HG02943 (cell line): ENCODE data around the gene PDE6A.
A peak's percentile ranks its signal among the peaks of the same experiment; 100 is the strongest.

ENCODE experiments used
- ATAC-seq: cut with Tn5 transposase; IDR thresholded peaks from one replicate; pipeline ENCODE4 v1.9.1; 2021; ENCODE audit warnings: mild to moderate bottlenecking, low read depth, moderate library complexity; ENCODE audit not compliant: unreplicated experiment

The PDE6A gene

GRCh38 chr5:149944666-149945065 lies at the start of gene PDE6A:
Gene PDE6A, minus strand, starts transcription at chr5:149944793. Its CDS starts 120 bp downstream, at chr5:149944673.
- ATAC-seq = no peak

DNA sequence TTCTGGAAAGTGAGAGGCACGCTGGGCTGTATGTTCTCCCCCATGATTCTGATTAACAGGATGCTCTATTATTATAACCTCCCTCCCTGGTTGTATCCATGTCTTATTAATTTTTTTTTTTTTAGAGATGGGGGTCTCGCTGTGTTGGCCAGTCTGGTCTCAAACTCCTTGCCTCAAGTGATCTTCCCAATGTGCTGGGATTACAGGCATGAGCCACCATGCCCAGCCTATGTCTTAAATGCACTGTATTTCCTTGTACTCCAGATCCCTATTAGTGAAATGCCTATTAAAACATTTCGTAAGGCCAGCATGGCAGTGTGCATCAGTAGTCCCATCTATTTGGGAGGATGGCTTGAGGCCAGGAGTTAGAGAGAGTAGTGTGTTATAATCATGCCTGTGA lies 48.9 kb upstream of the PDE6A start:
- ATAC-seq = no peak

- no peak for ATAC-seq
Measured at GRCh38 chr5:149990518-149991376, 46.2 kb upstream of the PDE6A start.

DNA sequence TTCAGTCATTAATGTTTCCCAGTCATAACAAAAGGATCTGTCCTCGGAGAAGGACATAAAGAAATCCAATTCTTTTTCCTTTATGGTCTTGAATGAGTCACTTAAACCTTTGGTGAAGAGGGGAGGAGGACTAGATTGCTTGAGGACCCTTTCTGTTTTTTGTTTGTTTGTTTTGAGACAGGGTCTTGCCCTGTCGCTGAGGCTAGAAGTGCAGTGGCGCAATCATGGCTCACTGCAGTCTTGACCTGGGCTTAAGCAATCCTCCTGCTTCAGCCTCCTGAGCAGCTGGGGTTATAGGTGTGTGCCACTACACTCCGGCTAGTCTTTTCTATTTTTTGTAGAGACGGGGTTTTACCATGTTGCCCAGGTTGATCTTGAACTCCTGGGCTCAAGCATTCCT lies 43.5 kb upstream of the PDE6A start:
- no peak for ATAC-seq

DNA sequence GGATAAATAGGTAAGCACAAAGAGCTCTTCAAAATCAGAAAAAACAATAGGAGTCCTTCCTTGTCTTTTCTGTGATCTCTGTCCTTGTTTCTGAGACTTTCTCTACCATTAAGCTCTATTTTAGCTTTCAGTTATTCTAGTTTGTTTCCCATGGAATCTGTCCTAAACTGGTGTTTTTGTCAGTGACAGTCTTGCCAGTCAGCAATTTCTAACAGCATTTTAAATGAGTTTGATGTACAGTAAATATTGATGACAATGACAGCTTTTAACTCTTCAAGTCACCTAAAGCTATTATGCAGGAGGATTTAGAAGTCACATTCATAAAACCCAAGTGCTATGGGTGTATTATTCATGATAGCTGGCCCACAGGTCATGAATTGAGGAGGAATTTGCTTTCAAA lies 37.9 kb upstream of the PDE6A start:
- no peak for ATAC-seq

DNA sequence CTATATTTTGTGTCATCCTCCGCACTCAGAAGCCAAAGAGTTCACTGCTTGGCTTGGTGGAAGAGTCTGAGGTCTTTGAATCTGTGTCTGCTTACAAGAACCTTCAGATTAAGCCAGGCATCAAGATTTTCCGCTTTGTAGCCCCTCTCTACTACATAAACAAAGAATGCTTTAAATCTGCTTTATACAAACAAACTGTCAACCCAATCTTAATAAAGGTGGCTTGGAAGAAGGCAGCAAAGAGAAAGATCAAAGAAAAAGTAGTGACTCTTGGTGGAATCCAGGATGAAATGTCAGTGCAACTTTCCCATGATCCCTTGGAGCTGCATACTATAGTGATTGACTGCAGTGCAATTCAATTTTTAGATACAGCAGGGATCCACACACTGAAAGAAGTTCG lies 36.6 kb upstream of the PDE6A start:
- ATAC-seq = no peak

DNA sequence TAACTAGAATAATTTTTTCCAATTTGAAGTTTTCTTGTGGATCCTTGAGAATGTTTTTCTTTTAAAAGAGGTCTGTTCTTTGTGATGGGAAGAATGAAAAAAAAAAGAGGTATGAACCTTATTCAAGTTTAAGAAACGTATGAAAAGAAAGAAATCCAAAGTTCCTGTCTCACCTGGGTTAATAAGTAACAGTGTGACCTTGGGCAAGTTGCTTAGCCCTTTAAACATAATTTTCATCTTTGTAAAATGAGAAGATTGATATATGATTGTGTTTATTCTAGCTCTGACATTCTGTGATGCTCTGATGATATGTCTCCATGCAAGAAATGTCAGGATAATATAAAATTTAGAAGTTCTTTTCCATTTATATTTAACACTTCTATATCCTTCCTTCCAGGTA lies 35.3 kb upstream of the PDE6A start:
- no peak for ATAC-seq

DNA sequence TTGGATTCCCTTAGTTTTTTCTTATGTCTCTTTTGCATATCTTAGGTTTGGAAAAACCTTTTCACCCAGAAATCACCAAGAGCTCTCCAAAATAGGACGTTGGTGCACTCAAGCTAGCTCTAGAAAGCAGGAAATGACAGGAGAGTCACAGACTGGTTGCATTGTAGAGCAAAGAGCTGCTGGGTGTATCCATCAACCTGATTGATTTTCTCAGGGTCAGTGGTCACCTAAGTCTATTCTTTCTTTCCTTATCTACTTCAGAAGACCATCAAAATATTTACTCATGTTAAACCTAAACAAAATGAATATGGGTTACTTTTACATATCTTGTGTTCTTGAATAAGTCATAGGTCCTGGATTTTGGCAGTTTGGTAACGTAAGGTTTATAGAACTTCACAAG lies 30.8 kb upstream of the PDE6A start:
- no peak for ATAC-seq

DNA sequence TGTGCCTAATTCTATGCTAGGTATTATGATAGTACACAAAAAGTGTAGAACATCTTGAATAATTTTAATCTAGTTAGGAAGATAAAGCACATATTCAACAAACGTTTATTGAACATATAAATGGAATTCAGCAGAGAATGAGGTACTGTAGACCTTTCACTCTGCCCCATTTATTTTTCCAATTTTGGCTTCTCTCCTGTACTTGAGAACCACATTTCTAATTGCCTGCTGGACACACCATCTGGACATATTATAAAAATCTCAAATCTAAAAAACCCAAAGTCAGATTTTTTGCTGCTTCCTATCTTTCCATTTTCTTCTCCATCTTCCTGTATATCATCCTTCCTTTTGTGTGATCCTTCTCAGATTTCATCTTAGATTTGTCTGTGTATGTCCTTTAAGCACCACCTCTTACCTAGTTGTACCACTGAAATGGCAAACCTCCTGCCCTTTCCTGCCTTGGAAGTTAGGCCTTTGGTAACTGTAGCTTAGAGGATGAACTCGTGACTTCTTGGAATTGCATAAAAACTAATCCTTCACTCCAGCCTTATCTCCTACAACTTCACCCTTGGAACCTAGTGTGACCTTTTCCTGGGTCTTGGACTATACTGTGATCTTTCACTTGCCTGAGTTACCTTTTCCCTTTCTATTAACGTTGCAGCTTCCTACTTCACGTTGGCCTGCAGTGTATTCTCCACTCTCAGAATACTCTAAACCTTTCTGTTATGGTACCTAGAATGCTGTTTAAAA lies 24.8 kb upstream of the PDE6A start:
- no peak for ATAC-seq

- no peak for ATAC-seq
Measured at GRCh38 chr5:149966946-149967345, 22.4 kb upstream of the PDE6A start.

DNA sequence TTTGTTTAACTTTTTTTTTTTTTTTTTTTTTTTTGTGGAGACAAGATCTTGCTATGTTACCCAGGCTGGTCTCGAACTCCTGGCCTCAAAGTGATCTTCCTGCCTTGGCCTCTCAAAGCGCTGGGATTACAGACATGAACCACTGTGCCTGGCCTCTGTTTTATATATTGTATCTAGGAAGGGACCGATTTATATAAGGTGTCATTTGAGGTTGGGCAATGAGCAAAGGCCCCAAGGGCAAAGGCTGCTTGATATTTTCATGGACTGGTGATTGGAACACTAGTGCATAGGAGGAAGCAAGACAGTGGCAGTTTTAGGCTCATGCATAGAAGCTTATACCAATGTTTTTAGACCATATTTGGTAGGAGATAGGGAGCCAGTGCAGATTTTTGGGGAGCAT lies 19.1 kb upstream of the PDE6A start:
- ATAC-seq = no peak

- ATAC-seq = no peak
Measured at GRCh38 chr5:149962601-149963300, 18.2 kb upstream of the PDE6A start.

GRCh38 chr5:149961957-149962409 lies 17.4 kb upstream of the PDE6A start:
- ATAC-seq = no peak

DNA sequence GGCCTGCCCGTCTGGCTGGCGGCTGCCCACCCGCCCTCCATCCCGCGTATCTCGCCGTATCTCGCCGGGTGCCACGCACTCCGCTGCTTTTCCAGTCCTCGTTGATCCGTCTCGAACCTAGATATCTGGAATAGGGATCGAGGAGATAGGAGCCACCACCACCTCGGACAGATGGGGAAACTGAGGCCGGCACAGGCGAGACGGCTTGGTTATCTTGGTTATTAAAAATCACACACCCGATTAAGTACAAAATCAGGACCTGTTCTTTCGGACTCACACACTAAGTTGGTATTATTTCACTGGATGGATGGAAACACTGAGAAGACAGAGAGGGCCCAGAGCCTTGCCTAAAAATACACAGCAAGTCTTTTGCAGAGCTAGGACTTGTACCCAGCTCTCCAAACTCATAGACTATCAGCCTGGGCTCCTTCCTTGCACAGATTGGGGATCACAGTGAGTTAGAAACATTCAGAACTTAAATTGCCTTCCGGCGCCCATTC lies 16.6 kb upstream of the PDE6A start:
- ATAC-seq = no peak

- peak; percentile 96 for ATAC-seq
Measured at GRCh38 chr5:149960272-149961185, 15.9 kb upstream of the PDE6A start, which contains the start of gene SLC26A2. Gene SLC26A2, plus strand, starts transcription at chr5:149960758. Its CDS starts 16,895 bp downstream, at chr5:149977653.

GRCh38 chr5:149959406-149960236 lies 15.0 kb upstream of the PDE6A start:
- ATAC-seq = no peak

DNA sequence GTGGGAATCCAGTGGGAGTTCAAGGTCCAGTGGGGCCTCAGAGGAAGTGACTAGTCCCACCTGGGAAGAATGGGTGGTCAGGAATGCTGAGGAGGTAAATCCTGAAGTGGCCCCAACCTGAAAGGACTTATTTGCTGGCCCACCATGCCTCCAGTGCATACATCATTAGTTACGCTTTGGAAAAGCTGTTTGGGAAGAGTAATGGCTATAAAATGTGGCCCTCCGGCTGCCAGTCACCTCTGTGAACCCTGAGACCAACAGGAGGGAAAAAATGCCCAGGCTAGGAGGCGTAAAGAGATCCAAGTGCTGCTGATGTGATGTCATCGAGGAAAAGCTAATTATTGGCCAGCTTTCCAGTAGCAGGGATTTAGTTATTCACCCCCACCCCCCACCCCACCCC lies 13.3 kb upstream of the PDE6A start:
- no peak for ATAC-seq

DNA sequence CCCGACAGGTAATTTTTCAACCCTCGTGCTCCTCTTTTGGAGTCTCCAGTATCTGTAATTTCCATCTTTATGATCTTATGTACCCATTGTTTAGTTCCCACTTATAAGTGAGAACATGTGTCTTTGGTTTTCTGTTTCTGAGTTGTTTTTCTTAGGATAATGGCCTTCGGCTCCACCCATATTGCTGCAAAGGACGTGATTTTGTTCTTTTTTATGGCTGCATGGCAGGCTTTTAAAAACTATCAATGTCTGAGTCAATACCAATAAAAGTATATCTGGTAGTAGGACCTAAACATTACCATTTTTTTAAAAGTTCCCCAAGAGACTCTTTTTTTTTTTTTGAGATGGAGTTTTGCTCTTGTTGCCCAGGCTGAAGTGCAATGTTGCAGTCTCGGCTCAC lies 12.1 kb upstream of the PDE6A start:
- ATAC-seq = no peak

DNA sequence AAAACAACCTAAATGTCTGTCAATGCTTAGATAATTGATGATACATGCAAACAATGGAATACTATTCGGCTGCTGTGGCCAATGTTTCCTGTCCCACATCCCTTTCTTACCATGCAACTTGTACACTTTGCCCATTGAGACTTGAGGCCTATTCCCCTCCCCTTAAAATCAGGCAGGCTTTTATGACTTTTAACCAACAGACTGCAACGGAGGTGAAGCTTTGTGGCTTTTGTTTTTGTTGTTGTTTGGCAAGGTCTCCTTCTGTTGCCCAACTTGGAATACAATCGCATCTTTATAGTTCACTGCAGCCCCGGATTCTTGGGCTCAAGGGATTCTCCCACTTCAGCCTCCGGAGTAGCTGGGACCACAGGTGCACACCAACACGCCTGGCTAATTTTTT lies 10.2 kb upstream of the PDE6A start:
- ATAC-seq = no peak
